HCT116 (cell line): ENCODE data around the gene CLCN1. TPM values are rescaled to one million over a fixed set of nuclear protein-coding genes. Genes with fewer than 3 reads are reported as not detected.

ENCODE experiments used
- ATAC-seq: fragments of 200-7000 bp; cut with Tn5 transposase; 2 replicates; pipeline ENCODE4 v1.9.1; 2020; ENCODE audit warnings: mild to moderate bottlenecking, moderate library complexity
- BruUV-seq: library from RNA; stranded (reverse); fragments of 400-500 nt; replicated peaks from 2 replicates; lab custom pipeline; 2021; lab: Mats Ljungman, UMichigan
- CTCF ChIA-PET: fragments of 300-600 bp; sonication (Branson Sonifier 250); formaldehyde crosslinking; loops from one replicate; lab custom pipeline; 2021; ENCODE audit warnings: antibody characterized with exemption; lab: Charles Lee
- POLR2A ChIA-PET: fragments of 300-600, 350-600 bp; sonication (Branson Sonifier 250); formaldehyde crosslinking; loops from one replicate; lab custom pipeline; 2021; ENCODE audit warnings: antibody characterized with exemption; lab: Charles Lee
- RAD21 ChIA-PET, 2 experiments: fragments of 300-600 bp; sonication (Branson Sonifier 250); formaldehyde crosslinking; loops; one replicate each; lab custom pipeline; 2023; ENCODE audit warnings: low total read pairs in 2 of 2; ENCODE audit not compliant: uncharacterized antibody in 2 of 2, unreplicated experiment in 2 of 2, low non-redundant PET in 1 of 2; lab: Charles Lee
- DNase-seq: peaks from one replicate; pipeline ENCODE4 v3.0.0-alpha.2; 2010; ENCODE audit warnings: low read depth, low spot score
- H2AFZ ChIP-seq: fragments of 200-600 bp; shearing (Covaris generic), sonication (generic); 2 replicates; pipeline ENCODE4 v1.6.1; 2017; ENCODE audit warnings: low read depth, mixed run types, mixed read lengths, antibody characterized with exemption, low read length; ENCODE audit not compliant: poor library complexity, severe bottlenecking
- H3K27ac ChIP-seq: 2 replicates; pipeline ENCODE4 v1.5.1; 2012; ENCODE audit warnings: low read depth, low read length
- H3K27me3 ChIP-seq: fragments of 200-600 bp; sonication (generic); 2 replicates; pipeline ENCODE4 v1.6.1; 2016; ENCODE audit warnings: mixed run types, low read length, mixed read lengths; ENCODE audit not compliant: insufficient read depth
- H3K36me3 ChIP-seq, 2 experiments: fragments of 200-500 bp in 1 of 2; fragments of 200-600 bp in 1 of 2; sonication (Bioruptor generic) in 1 of 2; sonication (generic) in 1 of 2; 2 replicates each; pipeline versions ENCODE4 v1.5.1 to v1.6.1; 2014 to 2016; ENCODE audit warnings: low read length in 2 of 2, inconsistent platforms in 1 of 2, mixed read lengths in 1 of 2, mixed run types in 1 of 2; ENCODE audit not compliant: insufficient read depth in 2 of 2, control insufficient read depth in 1 of 2
- H3K4me1 ChIP-seq, 2 experiments: fragments of 200-600 bp in 1 of 2; sonication (generic) in 1 of 2; 2 replicates each; pipeline versions ENCODE4 v1.5.1 to v1.6.1; 2012 to 2017; ENCODE audit warnings: low read length in 2 of 2, inconsistent platforms in 1 of 2, mild to moderate bottlenecking in 1 of 2, mixed read lengths in 1 of 2, mixed run types in 1 of 2, moderate library complexity in 1 of 2; ENCODE audit not compliant: insufficient read depth in 2 of 2, control insufficient read depth in 1 of 2
- H3K4me2 ChIP-seq: fragments of 200-600 bp; sonication (generic); 2 replicates; pipeline ENCODE4 v1.6.1; 2017; ENCODE audit warnings: mixed run types, low read length, mixed read lengths
- H3K4me3 ChIP-seq, 2 experiments: fragments of 200-600 bp in 1 of 2; sonication (generic) in 1 of 2; replicated peaks in 1 of 2; 2 replicates each; pipeline ENCODE4 v1.5.1; 2011 to 2016; ENCODE audit warnings: low read length in 2 of 2, control low read depth in 1 of 2, low read depth in 1 of 2, mild to moderate bottlenecking in 1 of 2, mixed read lengths in 1 of 2, mixed run types in 1 of 2
- H3K79me2 ChIP-seq: fragments of 200-600 bp; sonication (generic); 2 replicates; pipeline ENCODE4 v1.6.1; 2017; ENCODE audit warnings: mild to moderate bottlenecking, mixed run types, low read length, moderate library complexity, mixed read lengths; ENCODE audit not compliant: insufficient read depth
- H3K9ac ChIP-seq: fragments of 200-600 bp; sonication (generic); 2 replicates; pipeline ENCODE4 v1.6.1; 2016; ENCODE audit warnings: low read length, mixed read lengths
- H3K9me2 ChIP-seq: fragments of 200-600 bp; sonication (generic), shearing (Covaris generic); 2 replicates; pipeline ENCODE4 v1.6.1; 2017; ENCODE audit warnings: mixed run types, mild to moderate bottlenecking, moderate library complexity; ENCODE audit not compliant: insufficient read depth
- H3K9me3 ChIP-seq, 2 experiments: fragments of 200-500 bp in 1 of 2; fragments of 200-600 bp in 1 of 2; sonication (Bioruptor generic) in 1 of 2; sonication (generic) in 1 of 2; 2 replicates each; pipeline ENCODE4 v1.6.1; 2014 to 2017; ENCODE audit warnings: low read length in 2 of 2, mixed read lengths in 2 of 2, inconsistent platforms in 1 of 2, low read depth in 1 of 2, mild to moderate bottlenecking in 1 of 2, mixed run types in 1 of 2, moderate library complexity in 1 of 2; ENCODE audit not compliant: control insufficient read depth in 1 of 2, insufficient read depth in 1 of 2
- H4K20me1 ChIP-seq: fragments of 200-600 bp; sonication (generic), shearing (Covaris generic); 2 replicates; pipeline ENCODE4 v1.6.1; 2017; ENCODE audit warnings: mixed run types, mild to moderate bottlenecking, moderate library complexity; ENCODE audit not compliant: insufficient read depth
- CBX3 ChIP-seq: IDR thresholded peaks from 2 replicates; pipeline ENCODE4 v1.6.1; 2012; ENCODE audit warnings: low read depth
- ELF1 ChIP-seq: IDR thresholded peaks from 2 replicates; pipeline ENCODE4 v1.6.1; 2012; ENCODE audit warnings: low read depth, borderline replicate concordance
- EZH2phosphoT487 ChIP-seq: fragments of 200-600 bp; IDR thresholded peaks from 2 replicates; pipeline ENCODE4 v1.6.1; 2018; ENCODE audit warnings: antibody characterized with exemption, borderline replicate concordance
- FOSL1 ChIP-seq: IDR thresholded peaks from 2 replicates; pipeline ENCODE4 v1.6.1; 2012; ENCODE audit warnings: low read depth
- JUND ChIP-seq: IDR thresholded peaks from 2 replicates; pipeline ENCODE4 v1.6.1; 2012
- POLR2A ChIP-seq: IDR thresholded peaks from 2 replicates; pipeline ENCODE4 v1.7.0; 2011; ENCODE audit warnings: borderline replicate concordance; ENCODE audit not compliant: insufficient read depth, insufficient read length; ENCODE audit errors: extremely low read depth
- RAD21 ChIP-seq: IDR thresholded peaks from 2 replicates; pipeline ENCODE4 v1.6.1; 2012; ENCODE audit warnings: low read depth, mild to moderate bottlenecking
- SIN3A ChIP-seq: IDR thresholded peaks from 2 replicates; pipeline ENCODE4 v1.6.1; 2012; ENCODE audit warnings: low read depth
- ZFX ChIP-seq: fragments of 450-650 bp; IDR thresholded peaks from 2 replicates; pipeline ENCODE4 v1.6.1; 2017
- ZNF274 ChIP-seq: fragments of 200-500 bp; sonication (Bioruptor generic); IDR thresholded peaks from 2 replicates; pipeline ENCODE4 v1.6.1; 2014; ENCODE audit warnings: mild to moderate bottlenecking, low read depth, low read length, inconsistent platforms
- intact Hi-C: fragments of 100-400 bp; cut with micrococcal nuclease; formaldehyde crosslinking; loops from 2 replicates; pipeline ENCODE4 v1.10.0; 2022
- total RNA-seq: library from RNA; stranded (reverse); gene quantifications from one replicate; pipeline ENCODE4 v1.2.1, GENCODE V29; 2021; ENCODE audit not compliant: unreplicated experiment
- TF ChIP-seq, protein P1 (sequence below): IDR thresholded peaks from 2 replicates; pipeline ENCODE4 v1.6.1; 2012; ENCODE audit warnings: low read depth
- TF ChIP-seq, protein P2 (sequence below): IDR thresholded peaks from 2 replicates; pipeline ENCODE4 v1.6.1; 2011; ENCODE audit warnings: mild to moderate bottlenecking, low read length, moderate library complexity; ENCODE audit not compliant: insufficient replicate concordance; ENCODE audit errors: extremely low read depth
- TF ChIP-seq, protein P3 (sequence below): IDR thresholded peaks from 2 replicates; pipeline ENCODE4 v1.6.1; 2012
- TF ChIP-seq, protein P4 (sequence below), 3 experiments: fragments of 200-600 bp in 1 of 3; sonication (generic) in 1 of 3; IDR thresholded peaks in 2 of 3; conservative IDR thresholded peaks in 1 of 3; 2 replicates each; pipeline ENCODE4 v1.5.1; 2012 to 2017; ENCODE audit warnings: low read depth in 2 of 3, low read length in 2 of 3, antibody characterized with exemption in 1 of 3, borderline replicate concordance in 1 of 3, control low read depth in 1 of 3, mild to moderate bottlenecking in 1 of 3, mixed read lengths in 1 of 3, mixed run types in 1 of 3, moderate library complexity in 1 of 3; ENCODE audit not compliant: insufficient read depth in 1 of 3
- TF ChIP-seq, protein P5 (sequence below): IDR thresholded peaks from 2 replicates; pipeline ENCODE4 v1.6.1; 2012

CLCN1 gene
- total RNA-seq, 1 experiment from 2014 or later = 0.47 TPM

DNA sequence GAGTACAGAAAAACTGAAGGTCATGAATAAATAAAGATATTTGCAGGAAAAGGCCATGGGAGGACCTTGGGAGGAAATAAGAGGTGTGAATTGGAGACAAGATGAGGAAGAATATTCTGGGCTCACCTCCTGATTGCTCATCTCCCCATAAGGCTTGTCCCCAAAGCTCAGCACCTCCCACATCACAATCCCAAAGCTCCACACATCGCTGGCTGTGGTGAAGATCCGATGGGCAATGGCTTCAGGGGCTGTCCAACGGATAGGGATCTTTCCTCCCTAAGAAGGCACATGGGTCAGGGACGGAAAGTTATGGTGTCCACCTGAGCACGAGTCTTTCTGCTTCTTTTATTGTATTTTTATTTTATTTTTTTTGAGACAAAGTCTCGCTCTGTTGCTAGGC, 78.2 kb downstream of the CLCN1 start:
- no peaks in the 10 kb centered on the region for H4K20me1 ChIP-seq
- ChIA-PET POLR2A (no interaction called here), RAD21 (no interaction called here), CTCF (no interaction called here)
- no peaks in the 10 kb centered on the region for H3K4me1 ChIP-seq
- no peak overlapping the region for H3K4me2 ChIP-seq
- intact Hi-C loops = no loop called here
- H3K4me3 ChIP-seq = no peak overlapping the region
- TF ChIP-seq ELF1 (no peak), FOSL1 (no peak), JUND (no peak), EZH2phosphoT487 (no peak), CBX3 (no peak), ZFX (no peak), POLR2A (no peak), SIN3A (no peak), RAD21 (no peak), ZNF274 (no peak)
- TF ChIP-seq, protein P1, sequence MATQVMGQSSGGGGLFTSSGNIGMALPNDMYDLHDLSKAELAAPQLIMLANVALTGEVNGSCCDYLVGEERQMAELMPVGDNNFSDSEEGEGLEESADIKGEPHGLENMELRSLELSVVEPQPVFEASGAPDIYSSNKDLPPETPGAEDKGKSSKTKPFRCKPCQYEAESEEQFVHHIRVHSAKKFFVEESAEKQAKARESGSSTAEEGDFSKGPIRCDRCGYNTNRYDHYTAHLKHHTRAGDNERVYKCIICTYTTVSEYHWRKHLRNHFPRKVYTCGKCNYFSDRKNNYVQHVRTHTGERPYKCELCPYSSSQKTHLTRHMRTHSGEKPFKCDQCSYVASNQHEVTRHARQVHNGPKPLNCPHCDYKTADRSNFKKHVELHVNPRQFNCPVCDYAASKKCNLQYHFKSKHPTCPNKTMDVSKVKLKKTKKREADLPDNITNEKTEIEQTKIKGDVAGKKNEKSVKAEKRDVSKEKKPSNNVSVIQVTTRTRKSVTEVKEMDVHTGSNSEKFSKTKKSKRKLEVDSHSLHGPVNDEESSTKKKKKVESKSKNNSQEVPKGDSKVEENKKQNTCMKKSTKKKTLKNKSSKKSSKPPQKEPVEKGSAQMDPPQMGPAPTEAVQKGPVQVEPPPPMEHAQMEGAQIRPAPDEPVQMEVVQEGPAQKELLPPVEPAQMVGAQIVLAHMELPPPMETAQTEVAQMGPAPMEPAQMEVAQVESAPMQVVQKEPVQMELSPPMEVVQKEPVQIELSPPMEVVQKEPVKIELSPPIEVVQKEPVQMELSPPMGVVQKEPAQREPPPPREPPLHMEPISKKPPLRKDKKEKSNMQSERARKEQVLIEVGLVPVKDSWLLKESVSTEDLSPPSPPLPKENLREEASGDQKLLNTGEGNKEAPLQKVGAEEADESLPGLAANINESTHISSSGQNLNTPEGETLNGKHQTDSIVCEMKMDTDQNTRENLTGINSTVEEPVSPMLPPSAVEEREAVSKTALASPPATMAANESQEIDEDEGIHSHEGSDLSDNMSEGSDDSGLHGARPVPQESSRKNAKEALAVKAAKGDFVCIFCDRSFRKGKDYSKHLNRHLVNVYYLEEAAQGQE = no peak
- TF ChIP-seq, protein P2, sequence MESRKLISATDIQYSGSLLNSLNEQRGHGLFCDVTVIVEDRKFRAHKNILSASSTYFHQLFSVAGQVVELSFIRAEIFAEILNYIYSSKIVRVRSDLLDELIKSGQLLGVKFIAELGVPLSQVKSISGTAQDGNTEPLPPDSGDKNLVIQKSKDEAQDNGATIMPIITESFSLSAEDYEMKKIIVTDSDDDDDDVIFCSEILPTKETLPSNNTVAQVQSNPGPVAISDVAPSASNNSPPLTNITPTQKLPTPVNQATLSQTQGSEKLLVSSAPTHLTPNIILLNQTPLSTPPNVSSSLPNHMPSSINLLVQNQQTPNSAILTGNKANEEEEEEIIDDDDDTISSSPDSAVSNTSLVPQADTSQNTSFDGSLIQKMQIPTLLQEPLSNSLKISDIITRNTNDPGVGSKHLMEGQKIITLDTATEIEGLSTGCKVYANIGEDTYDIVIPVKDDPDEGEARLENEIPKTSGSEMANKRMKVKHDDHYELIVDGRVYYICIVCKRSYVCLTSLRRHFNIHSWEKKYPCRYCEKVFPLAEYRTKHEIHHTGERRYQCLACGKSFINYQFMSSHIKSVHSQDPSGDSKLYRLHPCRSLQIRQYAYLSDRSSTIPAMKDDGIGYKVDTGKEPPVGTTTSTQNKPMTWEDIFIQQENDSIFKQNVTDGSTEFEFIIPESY = no peak
- TF ChIP-seq, protein P3, sequence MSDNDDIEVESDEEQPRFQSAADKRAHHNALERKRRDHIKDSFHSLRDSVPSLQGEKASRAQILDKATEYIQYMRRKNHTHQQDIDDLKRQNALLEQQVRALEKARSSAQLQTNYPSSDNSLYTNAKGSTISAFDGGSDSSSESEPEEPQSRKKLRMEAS = no peak
- TF ChIP-seq, protein P4, sequence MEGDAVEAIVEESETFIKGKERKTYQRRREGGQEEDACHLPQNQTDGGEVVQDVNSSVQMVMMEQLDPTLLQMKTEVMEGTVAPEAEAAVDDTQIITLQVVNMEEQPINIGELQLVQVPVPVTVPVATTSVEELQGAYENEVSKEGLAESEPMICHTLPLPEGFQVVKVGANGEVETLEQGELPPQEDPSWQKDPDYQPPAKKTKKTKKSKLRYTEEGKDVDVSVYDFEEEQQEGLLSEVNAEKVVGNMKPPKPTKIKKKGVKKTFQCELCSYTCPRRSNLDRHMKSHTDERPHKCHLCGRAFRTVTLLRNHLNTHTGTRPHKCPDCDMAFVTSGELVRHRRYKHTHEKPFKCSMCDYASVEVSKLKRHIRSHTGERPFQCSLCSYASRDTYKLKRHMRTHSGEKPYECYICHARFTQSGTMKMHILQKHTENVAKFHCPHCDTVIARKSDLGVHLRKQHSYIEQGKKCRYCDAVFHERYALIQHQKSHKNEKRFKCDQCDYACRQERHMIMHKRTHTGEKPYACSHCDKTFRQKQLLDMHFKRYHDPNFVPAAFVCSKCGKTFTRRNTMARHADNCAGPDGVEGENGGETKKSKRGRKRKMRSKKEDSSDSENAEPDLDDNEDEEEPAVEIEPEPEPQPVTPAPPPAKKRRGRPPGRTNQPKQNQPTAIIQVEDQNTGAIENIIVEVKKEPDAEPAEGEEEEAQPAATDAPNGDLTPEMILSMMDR (IDR thresholded peaks at IDR 0.05 in 2 of 3, conservative IDR thresholded peaks at IDR 0.05 in 1 of 3; ENCODE audit: borderline replicate concordance in 1 of 3, insufficient read depth in 1 of 3, low read depth in 2 of 3, low read length in 2 of 3) = no peak
- TF ChIP-seq, protein P5, sequence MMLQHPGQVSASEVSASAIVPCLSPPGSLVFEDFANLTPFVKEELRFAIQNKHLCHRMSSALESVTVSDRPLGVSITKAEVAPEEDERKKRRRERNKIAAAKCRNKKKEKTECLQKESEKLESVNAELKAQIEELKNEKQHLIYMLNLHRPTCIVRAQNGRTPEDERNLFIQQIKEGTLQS = no peak
- H3K9me3 ChIP-seq = no peaks in the 10 kb centered on the region
- H3K36me3 ChIP-seq = peaks cover 15 to 22% of the 10 kb centered on the region in 2 experiments; a peak in 3 of 4 replicates
- no peak overlapping the region for H3K9ac ChIP-seq
- no peak overlapping the region for H2AFZ ChIP-seq
- no peaks in the 10 kb centered on the region for H3K27me3 ChIP-seq
- DNase-seq (no peak), ATAC-seq (no peak)
- no peaks in the 10 kb centered on the region for H3K9me2 ChIP-seq
- BruUV-seq = no TSS peak
- H3K27ac ChIP-seq = no peak overlapping the region
- peaks cover 4% of the 10 kb centered on the region; the same call in 1 of the 2 replicates for H3K79me2 ChIP-seq
